HEK293 (cell line): ENCODE results near the gene BEND7.

ENCODE experiments used
- TCF7L2 ChIP-seq: IDR thresholded peaks from 2 replicates; pipeline ENCODE4 v1.6.1; 2011; ENCODE audit warnings: low read depth, mild to moderate bottlenecking, inconsistent platforms, low read length, moderate library complexity, borderline replicate concordance
- YY1 ChIP-seq: fragments of 450-650 bp; formaldehyde crosslinking; IDR thresholded peaks from 2 replicates; pipeline ENCODE4 v1.5.1; 2018; ENCODE audit warnings: missing biosample characterization, missing genetic modification characterization
- ZNF174 ChIP-seq: fragments of 450-650 bp; formaldehyde crosslinking; IDR thresholded peaks from 2 replicates; pipeline ENCODE4 v1.5.0; 2017; ENCODE audit warnings: missing biosample characterization, mild to moderate bottlenecking, missing genetic modification characterization
- ZNF19 ChIP-seq: fragments of 450-650 bp; formaldehyde crosslinking; IDR thresholded peaks from 2 replicates; pipeline ENCODE4; 2016; ENCODE audit warnings: missing biosample characterization, missing genetic modification characterization, low read depth
- ZNF654 ChIP-seq: fragments of 450-650 bp; formaldehyde crosslinking; IDR thresholded peaks from 2 replicates; pipeline ENCODE4 v1.5.1; 2016; ENCODE audit warnings: low read depth, missing biosample characterization, missing genetic modification characterization
- ZNF768 ChIP-seq: fragments of 450-650 bp; formaldehyde crosslinking; IDR thresholded peaks from 2 replicates; pipeline ENCODE4 v1.5.1; 2018; ENCODE audit warnings: missing biosample characterization, mild to moderate bottlenecking, missing genetic modification characterization
- ZNF830 ChIP-seq: fragments of 450-650 bp; IDR thresholded peaks from 2 replicates; pipeline ENCODE4 v1.5.0; 2018; ENCODE audit warnings: missing biosample characterization, missing genetic modification characterization, low read depth, mild to moderate bottlenecking, moderate library complexity
- TF ChIP-seq, protein P1 (sequence below): fragments of 450-650 bp; formaldehyde crosslinking; IDR thresholded peaks from 2 replicates; pipeline ENCODE4 v1.5.1; 2016; ENCODE audit warnings: missing biosample characterization, missing genetic modification characterization
- TF ChIP-seq, protein P2 (sequence below): fragments of 450-650 bp; formaldehyde crosslinking; IDR thresholded peaks from 2 replicates; pipeline ENCODE4 v1.5.1; 2016; ENCODE audit warnings: missing biosample characterization, missing genetic modification characterization
- TF ChIP-seq, protein P3 (sequence below): fragments of 450-650 bp; formaldehyde crosslinking; IDR thresholded peaks from 2 replicates; pipeline ENCODE4 v1.5.1; 2016; ENCODE audit warnings: missing biosample characterization, missing genetic modification characterization

DNA sequence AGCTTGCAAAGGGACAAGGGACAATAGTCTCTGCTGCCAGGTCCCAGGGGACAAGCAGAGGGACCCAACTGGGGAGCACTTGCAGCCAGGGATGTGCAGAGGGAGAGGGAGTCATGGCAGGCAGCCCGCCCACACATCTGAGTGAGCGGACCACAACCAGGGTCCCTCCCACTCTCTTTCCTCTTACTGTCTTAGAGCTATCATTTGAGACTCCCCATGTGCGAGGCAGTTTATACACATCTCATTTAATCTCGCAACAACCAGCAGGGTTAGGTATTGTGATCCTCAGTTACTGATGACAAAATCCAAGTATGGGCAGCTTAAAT, 70.2 kb downstream of the BEND7 start:
- TF ChIP-seq, protein P1, sequence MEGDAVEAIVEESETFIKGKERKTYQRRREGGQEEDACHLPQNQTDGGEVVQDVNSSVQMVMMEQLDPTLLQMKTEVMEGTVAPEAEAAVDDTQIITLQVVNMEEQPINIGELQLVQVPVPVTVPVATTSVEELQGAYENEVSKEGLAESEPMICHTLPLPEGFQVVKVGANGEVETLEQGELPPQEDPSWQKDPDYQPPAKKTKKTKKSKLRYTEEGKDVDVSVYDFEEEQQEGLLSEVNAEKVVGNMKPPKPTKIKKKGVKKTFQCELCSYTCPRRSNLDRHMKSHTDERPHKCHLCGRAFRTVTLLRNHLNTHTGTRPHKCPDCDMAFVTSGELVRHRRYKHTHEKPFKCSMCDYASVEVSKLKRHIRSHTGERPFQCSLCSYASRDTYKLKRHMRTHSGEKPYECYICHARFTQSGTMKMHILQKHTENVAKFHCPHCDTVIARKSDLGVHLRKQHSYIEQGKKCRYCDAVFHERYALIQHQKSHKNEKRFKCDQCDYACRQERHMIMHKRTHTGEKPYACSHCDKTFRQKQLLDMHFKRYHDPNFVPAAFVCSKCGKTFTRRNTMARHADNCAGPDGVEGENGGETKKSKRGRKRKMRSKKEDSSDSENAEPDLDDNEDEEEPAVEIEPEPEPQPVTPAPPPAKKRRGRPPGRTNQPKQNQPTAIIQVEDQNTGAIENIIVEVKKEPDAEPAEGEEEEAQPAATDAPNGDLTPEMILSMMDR (tag by site-specific recombination), result no peak
- no peak for TF ChIP-seq ZNF174
- TF ChIP-seq ZNF19 (tag by site-specific recombination), result no peak
- TF ChIP-seq ZNF654 (tag by site-specific recombination), result no peak
- no peak for TF ChIP-seq YY1 (tag by site-specific recombination)
- TF ChIP-seq, protein P2, sequence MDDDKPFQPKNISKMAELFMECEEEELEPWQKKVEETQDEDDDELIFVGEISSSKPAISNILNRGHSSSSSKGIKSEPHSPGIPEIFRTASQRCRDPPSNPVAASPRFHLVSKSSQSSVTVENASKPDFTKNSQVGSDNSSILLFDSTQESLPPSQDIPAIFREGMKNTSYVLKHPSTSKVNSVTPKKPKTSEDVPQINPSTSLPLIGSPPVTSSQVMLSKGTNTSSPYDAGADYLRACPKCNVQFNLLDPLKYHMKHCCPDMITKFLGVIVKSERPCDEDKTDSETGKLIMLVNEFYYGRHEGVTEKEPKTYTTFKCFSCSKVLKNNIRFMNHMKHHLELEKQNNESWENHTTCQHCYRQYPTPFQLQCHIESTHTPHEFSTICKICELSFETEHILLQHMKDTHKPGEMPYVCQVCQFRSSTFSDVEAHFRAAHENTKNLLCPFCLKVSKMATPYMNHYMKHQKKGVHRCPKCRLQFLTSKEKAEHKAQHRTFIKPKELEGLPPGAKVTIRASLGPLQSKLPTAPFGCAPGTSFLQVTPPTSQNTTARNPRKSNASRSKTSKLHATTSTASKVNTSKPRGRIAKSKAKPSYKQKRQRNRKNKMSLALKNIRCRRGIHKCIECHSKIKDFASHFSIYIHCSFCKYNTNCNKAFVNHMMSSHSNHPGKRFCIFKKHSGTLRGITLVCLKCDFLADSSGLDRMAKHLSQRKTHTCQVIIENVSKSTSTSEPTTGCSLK (tag by site-specific recombination), result no peak
- TF ChIP-seq, protein P3, sequence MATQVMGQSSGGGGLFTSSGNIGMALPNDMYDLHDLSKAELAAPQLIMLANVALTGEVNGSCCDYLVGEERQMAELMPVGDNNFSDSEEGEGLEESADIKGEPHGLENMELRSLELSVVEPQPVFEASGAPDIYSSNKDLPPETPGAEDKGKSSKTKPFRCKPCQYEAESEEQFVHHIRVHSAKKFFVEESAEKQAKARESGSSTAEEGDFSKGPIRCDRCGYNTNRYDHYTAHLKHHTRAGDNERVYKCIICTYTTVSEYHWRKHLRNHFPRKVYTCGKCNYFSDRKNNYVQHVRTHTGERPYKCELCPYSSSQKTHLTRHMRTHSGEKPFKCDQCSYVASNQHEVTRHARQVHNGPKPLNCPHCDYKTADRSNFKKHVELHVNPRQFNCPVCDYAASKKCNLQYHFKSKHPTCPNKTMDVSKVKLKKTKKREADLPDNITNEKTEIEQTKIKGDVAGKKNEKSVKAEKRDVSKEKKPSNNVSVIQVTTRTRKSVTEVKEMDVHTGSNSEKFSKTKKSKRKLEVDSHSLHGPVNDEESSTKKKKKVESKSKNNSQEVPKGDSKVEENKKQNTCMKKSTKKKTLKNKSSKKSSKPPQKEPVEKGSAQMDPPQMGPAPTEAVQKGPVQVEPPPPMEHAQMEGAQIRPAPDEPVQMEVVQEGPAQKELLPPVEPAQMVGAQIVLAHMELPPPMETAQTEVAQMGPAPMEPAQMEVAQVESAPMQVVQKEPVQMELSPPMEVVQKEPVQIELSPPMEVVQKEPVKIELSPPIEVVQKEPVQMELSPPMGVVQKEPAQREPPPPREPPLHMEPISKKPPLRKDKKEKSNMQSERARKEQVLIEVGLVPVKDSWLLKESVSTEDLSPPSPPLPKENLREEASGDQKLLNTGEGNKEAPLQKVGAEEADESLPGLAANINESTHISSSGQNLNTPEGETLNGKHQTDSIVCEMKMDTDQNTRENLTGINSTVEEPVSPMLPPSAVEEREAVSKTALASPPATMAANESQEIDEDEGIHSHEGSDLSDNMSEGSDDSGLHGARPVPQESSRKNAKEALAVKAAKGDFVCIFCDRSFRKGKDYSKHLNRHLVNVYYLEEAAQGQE (tag by site-specific recombination), result no peak
- TF ChIP-seq ZNF830, result no peak
- TF ChIP-seq TCF7L2, result no peak
- no peak for TF ChIP-seq ZNF768
